Measurements from ENCODE around the gene CDK6.

The CDK6 gene

DNA sequence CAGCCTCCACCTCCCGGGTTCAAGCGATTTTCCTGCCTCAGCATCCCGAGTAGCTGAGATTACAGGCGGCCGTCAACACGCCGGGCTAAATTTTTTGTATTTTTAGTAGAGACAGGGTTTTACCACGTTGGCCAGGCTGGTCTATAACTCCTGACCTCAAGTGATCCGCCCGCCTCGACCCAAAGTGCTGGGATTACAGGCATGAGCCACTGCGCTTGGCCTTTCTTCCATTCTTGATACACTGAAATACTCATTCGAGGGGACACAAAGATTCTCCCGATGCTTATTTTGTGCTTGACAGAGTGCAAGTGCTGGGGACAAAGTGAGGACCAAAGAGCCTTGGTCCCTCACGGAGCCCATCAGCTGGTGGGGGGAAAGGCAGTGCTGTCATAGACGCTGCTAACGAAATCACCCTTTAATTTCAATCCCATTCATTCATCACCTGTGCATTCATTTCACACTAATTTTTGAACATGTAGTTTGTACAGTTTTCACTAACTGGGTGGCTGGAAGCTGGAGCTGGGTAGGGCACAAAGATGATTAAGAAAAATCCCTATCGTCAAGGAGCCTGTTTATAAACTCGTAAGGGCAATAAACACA lies 245.6 kb downstream of the CDK6 start:
- DNase-seq (ENCODE audit: low read depth in 3 of 3): no peak

DNA sequence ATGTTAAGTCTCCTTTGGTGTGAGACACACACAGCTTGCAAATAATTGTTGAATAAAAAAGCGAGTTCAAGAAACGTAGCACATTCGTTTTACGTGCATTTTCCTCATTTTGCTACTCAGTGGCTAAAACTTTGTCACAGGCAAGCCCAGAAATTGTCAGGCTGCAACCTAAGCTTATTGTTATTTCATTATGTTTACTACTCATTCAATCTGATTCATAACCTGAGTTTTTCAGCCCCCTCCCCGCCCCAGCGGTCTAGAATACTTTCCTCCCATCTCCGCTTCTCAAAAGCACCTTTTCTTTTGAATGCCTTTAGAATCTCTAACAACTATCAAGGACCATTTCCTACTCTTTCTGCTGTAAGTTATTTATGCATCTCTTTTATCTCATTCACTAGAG lies 247.3 kb downstream of the CDK6 start:
- no peak for DNase-seq (ENCODE audit: low read depth in 3 of 3)

DNA sequence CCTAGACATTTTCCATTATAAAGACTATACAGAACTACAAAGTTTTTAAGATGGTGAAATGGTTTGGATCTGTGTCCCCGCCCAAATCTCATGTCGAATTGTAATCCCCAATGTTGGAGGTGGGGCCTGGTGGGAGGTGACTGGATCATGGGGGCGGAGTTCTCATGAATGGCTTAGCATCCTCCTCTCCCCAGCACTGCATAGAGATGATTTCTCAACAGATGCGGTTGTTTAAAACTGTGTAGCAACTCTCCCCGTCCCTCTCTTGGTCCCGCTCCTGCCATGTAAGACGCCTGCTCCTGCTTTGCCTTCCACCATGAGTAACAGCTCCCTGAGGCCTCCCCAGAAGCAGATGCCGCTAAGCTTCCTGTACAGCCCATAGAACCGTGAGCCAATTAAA lies 247.8 kb downstream of the CDK6 start:
- DNase-seq (ENCODE audit: low read depth in 3 of 3): no peak

DNA sequence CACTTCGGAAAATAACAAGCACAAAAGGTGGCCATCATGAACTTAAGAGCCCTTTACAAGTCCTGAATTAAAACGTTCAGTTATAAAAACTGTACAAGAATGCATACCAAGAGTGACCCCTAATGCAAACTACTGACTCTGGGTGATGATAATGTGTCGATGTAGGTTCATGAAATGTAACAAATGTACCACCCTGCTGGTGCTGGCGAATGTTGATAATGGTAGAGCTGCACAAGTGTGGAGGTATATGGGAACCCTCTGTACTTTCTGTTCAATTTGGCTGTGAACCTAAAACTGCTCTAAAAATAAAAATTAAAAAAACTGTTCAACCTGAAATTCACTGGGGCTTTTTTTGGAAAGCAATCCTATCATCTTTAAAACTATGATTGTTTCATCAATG lies 249.5 kb downstream of the CDK6 start:
- DNase-seq (ENCODE audit: low read depth in 3 of 3): no peak

DNA sequence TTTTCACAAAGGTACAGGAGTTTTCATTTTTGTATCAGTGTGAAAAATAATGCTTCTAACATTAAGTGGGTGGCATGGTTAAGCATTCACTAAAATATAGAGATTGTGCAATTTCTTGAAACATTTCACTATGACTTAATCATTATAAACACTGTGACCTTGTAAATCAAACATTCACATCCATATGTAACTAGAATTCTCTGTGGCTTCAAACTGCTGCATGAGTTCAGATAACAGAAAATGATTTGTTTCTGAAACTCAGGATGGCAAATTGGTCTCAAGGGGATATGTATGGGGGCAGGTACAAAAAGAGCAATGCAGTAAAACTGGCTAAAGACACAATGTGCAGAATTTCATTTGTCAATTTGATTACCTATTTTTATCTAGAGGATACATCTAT lies 250.0 kb downstream of the CDK6 start:
- no peak for DNase-seq (ENCODE audit: low read depth in 3 of 3)

DNA sequence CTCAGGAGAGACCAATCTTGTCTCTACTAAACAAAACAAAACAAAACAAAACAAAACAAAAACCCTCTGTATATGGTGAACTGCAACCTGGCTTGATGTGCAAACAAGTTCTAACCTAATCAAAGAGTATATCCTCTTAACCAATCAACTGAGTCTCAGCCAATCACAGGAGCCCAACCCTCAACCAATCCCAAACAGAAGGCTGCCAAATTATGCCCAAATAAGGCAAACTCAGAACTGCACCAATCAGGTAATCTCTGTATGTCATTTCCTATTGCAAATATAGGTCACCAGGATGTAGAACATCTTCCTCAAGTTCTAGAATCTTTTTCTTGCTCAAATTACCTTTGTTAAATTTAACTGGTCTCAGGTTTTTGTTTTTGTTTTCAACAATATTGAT lies 251.4 kb downstream of the CDK6 start:
- no peak for DNase-seq (ENCODE audit: low read depth in 3 of 3)

DNA sequence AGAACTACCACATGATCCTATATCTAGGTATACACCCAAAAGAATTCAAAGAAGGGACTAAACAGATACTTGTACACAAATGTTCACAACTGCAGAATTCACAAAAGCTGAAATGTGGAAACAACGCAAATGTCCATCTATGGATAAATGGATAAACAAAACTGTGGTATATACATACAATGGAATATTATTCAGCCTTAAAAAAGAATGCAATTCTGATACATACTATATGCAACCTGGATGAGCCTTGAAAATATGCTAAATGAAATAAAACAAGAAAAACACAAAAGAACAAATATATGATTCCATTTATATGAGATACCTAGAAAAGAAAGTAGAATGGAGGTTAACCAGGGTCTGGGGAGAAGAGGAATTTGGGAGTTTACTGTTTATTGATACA lies 253.4 kb downstream of the CDK6 start:
- no peak for DNase-seq (ENCODE audit: low read depth in 3 of 3)

DNA sequence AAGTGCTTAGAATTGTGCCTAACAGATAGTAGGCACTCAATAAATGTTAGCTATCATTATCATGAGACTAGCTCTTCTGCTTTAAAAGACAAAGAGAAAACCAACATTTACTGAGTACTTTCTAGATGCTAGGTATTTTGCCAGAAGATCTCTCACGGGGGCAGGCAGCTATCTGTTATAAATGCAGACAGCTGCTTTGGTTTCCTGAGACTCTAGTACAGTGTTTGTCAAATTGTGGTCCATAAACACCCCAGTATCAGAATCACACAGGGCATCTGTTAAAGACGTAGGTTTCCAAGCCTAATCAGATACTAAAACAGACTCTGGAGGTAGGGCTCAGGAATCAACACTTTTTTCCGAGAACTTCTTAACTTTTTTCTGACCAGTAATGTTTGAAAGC lies 260.1 kb downstream of the CDK6 start:
- DNase-seq (ENCODE audit: low read depth in 3 of 3): no peak

DNA sequence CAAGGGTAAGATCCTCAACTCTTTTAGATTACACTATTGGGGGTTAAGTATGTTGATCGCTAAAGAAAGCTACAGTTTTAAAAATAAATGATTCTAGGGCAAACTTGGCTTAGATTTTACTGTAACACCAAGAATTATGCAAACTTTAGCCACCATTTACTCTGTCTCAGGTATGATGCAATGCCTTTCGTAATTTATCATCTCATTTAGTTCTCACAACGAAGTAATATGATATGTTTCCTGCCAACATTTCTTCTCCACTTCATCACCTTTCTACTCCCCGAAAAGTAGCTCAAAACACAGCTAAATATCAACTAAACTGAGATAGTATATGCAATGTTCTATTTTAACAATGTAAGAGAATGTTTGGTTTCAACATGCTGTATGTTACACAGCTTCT lies 267.2 kb downstream of the CDK6 start:
- no peak for DNase-seq (ENCODE audit: low read depth in 3 of 3)

DNA sequence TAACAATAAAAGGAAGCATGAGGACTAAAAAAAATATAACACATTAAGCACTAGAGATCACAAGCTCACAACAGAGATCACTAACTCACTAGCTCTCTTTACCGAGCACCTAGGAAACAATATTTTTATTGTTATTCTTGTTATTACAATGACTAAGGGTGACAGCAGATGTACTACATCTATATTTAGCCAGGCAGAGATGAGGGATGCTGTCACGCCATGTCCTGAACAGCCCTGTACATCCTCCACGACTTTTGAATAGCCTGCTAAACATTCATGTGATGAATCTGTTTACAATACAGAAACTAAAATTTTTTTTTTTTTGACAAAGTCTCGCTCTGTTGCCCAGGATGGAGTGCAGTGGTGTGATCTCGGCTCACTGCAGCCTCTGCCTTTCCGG lies 268.9 kb downstream of the CDK6 start:
- DNase-seq (ENCODE audit: low read depth in 3 of 3): no peak

DNA sequence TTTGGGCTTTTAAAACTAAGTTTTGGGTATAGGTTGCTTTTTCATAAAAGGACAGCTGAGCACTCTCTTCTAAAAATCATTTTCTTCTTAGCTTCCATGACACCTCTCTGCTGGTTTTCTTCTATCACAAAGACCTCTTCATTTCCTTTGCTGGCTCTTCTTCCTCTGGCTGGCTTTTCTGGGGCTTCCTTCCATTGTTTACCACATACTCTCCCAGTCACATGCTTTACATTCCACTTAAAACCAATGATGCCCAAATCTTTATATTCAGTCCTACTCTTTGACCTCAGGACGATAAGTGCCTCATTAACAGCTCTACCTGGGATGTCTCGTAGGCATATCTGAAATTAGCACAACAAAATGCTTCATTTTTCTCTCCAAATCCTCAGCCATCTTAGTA lies 273.0 kb downstream of the CDK6 start:
- DNase-seq (ENCODE audit: low read depth in 3 of 3): no peak

DNA sequence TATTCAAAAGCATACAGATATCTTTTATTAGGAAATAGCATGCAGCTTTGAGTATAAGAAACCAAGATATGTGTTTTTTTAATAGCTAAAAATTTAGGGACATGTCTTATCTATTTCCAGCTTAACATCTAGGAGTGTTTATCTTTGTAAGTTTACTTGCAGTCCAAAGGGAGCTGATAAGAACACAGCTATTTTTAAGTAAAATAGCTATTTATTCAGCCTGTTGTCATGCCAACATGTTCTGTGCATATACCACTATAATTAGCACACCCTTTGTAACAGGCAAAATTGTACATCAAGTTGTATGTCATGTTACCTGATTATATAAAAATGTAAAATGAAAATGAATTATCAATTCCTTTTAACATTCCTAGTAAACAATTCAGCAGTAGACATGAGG lies 275.8 kb downstream of the CDK6 start:
- no peak for DNase-seq (ENCODE audit: low read depth in 3 of 3)

DNA sequence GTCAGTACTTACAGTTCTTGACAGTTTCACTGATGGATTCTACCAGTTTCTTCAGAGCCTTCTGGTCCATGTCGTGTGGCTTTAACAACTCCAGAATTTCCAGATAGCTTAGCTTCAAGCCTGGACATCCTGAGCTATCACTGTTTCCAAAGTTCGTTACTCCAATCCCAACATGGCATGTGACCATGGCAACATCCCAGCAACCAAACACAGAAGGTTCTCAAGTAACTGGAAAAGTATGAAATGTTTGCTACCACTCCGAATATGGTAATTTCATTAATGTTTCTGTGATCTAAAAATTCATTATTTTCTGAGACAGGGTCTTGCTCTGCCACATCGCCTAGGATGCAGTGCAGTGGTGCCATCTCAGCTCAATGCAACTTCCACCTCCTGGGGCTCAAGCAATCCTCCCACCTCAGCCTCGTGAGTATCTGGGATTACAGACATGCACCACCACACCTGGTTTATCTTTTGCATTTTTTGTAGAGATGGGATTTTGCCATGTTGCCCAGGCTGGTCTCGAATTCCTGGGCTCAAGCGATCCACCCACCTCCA lies 278.5 kb downstream of the CDK6 start:
- no peak for DNase-seq (ENCODE audit: low read depth in 3 of 3)

DNA sequence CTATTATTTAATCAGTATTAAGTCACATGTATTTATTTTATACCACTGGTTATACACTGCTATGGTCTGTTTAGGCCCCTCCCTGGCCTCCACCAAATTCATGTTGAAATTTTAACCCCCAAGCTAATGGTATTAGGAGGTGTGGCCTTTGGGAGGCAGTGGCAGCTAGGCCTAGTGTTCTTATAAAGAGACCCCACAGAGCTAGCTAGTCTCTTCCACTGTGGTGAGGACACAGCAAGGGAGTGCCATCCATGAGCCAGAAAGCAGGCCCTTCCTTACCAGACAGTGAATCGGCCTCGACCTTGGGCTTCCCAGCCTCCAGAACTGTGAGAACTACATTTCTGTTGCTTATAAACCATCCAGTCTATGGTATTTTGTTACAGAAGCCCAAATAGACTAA lies 279.1 kb downstream of the CDK6 start:
- no peak for DNase-seq (ENCODE audit: low read depth in 3 of 3)
